NCI-H510A (cell line): ENCODE results near the gene TMEM14B.
"Not testable (repeated sequence)": the region's sequence is repeated elsewhere in the genome, so short reads cannot be mapped to it uniquely, and the experiment has no call there.

Source experiments
- DNase-seq: peaks from one replicate; lab custom pipeline; 2025; lab: John Stamatoyannopoulos, UW

The TMEM14B gene

GRCh38 chr6:10747251-10747972 is at the start of gene TMEM14B:
Gene TMEM14B (plus strand): TSS chr6:10747805. CDS start chr6:10749246, 1,441 bp downstream.
- DNase-seq = peak; percentile 81

GRCh38 chr6:10713962-10714361 is 33.6 kb upstream of the TMEM14B start:
- no peak for DNase-seq

- no peak for DNase-seq
Measured at GRCh38 chr6:10719296-10719963, 28.2 kb upstream of the TMEM14B start.

- no peak for DNase-seq
Measured at GRCh38 chr6:10719964-10720264, 27.7 kb upstream of the TMEM14B start.

- no peak for DNase-seq
Measured at GRCh38 chr6:10720265-10720959, 27.2 kb upstream of the TMEM14B start.

- not testable (repeated sequence) for DNase-seq
Measured at GRCh38 chr6:10720960-10721849, 26.4 kb upstream of the TMEM14B start.

GRCh38 chr6:10721850-10722569 is 25.6 kb upstream of the TMEM14B start:
- DNase-seq = no peak

GRCh38 chr6:10722570-10722819 is 25.1 kb upstream of the TMEM14B start:
- DNase-seq = no peak

GRCh38 chr6:10722820-10723566 is 24.6 kb upstream of the TMEM14B start, which contains the start of gene TMEM14C:
Gene TMEM14C (plus strand): TSS chr6:10723070. CDS start chr6:10724614, 1,544 bp downstream.
- peak; percentile 80 for DNase-seq

- no peak for DNase-seq
Measured at GRCh38 chr6:10723567-10723881, 24.1 kb upstream of the TMEM14B start.

- DNase-seq = no peak
Measured at GRCh38 chr6:10725044-10725443, 22.6 kb upstream of the TMEM14B start.

- no peak for DNase-seq
Measured at GRCh38 chr6:10725716-10726115, 21.9 kb upstream of the TMEM14B start.

GRCh38 chr6:10730254-10730653 is 17.4 kb upstream of the TMEM14B start:
- DNase-seq = no peak

GRCh38 chr6:10733151-10733715 is 14.4 kb upstream of the TMEM14B start:
- no peak for DNase-seq

- no peak for DNase-seq
Measured at GRCh38 chr6:10733863-10734262, 13.7 kb upstream of the TMEM14B start.

GRCh38 chr6:10736731-10737130 is 10.9 kb upstream of the TMEM14B start:
- DNase-seq = no peak

- no peak for DNase-seq
Measured at GRCh38 chr6:10740061-10740460, 7.5 kb upstream of the TMEM14B start.

- not testable (repeated sequence) for DNase-seq
Measured at GRCh38 chr6:10741643-10742042, 6.0 kb upstream of the TMEM14B start.

GRCh38 chr6:10742251-10742650 is 5.4 kb upstream of the TMEM14B start:
- DNase-seq = no peak

GRCh38 chr6:10743515-10743914 is 4.1 kb upstream of the TMEM14B start:
- no peak for DNase-seq

GRCh38 chr6:10745116-10745515 is 2.5 kb upstream of the TMEM14B start:
- no peak for DNase-seq
